ENCODE results near the gene LRRC36. TPM values are rescaled to one million over a fixed set of nuclear protein-coding genes. Genes with fewer than 3 reads are reported as not detected.

The LRRC36 gene
- polyA plus RNA-seq, 1 experiment, result not detected

DNA sequence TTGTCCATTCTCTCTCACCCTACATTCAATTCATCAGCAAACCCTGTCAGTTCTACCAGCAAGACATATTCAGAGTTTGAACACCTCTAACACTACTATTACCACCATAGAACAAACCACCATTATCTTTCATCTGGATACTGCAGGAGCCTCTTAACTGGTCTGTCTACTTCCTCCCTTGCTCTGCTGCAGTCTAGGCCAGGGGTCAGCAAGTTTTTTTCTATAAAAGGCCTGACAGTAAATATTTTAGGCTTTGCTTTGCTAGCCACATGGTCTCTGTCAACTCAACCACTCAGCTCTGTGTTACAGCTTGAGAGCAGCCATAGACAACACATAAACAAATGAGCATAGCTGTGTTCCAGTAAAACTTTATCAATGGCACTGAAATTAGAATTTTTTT is 13.9 kb upstream of the LRRC36 start:
- TF ChIP-seq, protein P1, sequence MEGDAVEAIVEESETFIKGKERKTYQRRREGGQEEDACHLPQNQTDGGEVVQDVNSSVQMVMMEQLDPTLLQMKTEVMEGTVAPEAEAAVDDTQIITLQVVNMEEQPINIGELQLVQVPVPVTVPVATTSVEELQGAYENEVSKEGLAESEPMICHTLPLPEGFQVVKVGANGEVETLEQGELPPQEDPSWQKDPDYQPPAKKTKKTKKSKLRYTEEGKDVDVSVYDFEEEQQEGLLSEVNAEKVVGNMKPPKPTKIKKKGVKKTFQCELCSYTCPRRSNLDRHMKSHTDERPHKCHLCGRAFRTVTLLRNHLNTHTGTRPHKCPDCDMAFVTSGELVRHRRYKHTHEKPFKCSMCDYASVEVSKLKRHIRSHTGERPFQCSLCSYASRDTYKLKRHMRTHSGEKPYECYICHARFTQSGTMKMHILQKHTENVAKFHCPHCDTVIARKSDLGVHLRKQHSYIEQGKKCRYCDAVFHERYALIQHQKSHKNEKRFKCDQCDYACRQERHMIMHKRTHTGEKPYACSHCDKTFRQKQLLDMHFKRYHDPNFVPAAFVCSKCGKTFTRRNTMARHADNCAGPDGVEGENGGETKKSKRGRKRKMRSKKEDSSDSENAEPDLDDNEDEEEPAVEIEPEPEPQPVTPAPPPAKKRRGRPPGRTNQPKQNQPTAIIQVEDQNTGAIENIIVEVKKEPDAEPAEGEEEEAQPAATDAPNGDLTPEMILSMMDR (IDR thresholded peaks at IDR 0.05; ENCODE audit: insufficient read depth, low read depth, low read length), result no peak
- no peak for DNase-seq (ENCODE audit: low read depth)
- ChIA-PET POLR2A (no interaction called here), CTCF (interaction anchor here (2.1 kb wide), 2 partner anchors 14 to 30 kb away, joined by 5 to 10 read pairs; partner anchors contain the start of genes KCTD19 and LRRC36)
- Histone ChIP-seq H3K36me3 (ENCODE audit: control insufficient read depth, insufficient read depth, low read length) (no peaks in the 10 kb centered on the region), H3K4me3 (ENCODE audit: low read depth, low read length) (no peak overlapping the region), H3K27me3 (ENCODE audit: control insufficient read depth, insufficient read depth, low read length) (no peaks in the 10 kb centered on the region)

DNA sequence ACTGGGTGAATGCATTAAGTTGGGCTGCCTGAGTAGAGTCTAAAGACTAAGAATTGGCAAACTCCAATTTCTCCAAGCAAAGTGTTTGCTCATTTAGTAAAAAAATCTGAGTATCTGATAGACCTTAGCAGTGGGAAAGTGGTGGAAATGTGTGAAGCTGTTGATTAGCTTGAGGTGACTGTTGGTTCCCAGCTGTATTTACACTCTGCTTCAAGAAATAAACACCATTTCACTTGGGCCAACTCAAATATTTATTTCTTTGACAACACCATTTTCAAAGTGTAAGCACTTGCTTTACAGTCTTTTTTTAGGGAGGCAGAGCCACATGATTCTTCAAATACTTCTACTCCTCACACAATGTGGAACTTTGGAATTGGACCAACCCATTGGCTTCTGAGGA is 8.8 kb upstream of the LRRC36 start:
- TF ChIP-seq, protein P1 (IDR thresholded peaks at IDR 0.05; ENCODE audit: insufficient read depth, low read depth, low read length), result no peak
- ChIA-PET CTCF (interaction anchor here (1.0 kb wide), 1 partner anchor 57 kb away, joined by 3 read pairs; no protein-coding TSS in a partner anchor), POLR2A (no interaction called here)
- DNase-seq (ENCODE audit: low read depth), result no peak
- Histone ChIP-seq H3K4me3 (ENCODE audit: low read depth, low read length) (no peak overlapping the region), H3K36me3 (ENCODE audit: control insufficient read depth, insufficient read depth, low read length) (no peaks in the 10 kb centered on the region), H3K27me3 (ENCODE audit: control insufficient read depth, insufficient read depth, low read length) (peaks cover 7% of the 10 kb centered on the region; the same call in 1 of the 2 replicates)

DNA sequence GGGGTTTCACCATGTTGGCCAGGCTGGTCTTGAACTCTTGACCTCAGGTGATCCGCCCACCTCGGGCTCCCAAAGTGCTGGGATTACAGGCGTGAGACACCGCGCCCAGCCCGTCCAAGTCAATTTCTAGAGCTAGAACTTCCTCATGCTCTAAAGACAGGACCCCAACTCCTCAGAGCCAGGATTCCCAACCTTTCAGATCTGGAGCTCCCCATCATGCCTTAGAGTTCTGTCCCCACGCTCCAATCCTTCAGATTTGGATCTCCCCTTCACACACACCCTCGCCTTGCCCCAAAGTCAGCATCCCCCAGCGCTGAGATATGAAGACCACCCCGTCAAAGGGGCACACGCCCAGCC is 522 bp upstream of the LRRC36 start:
- ChIA-PET POLR2A (no interaction called here), CTCF (interaction anchor here (0.7 to 2.8 kb wide), 10 partner anchors 13 to 153 kb away, joined by 3 to 12 read pairs (median 6); no protein-coding TSS in a partner anchor)
- TF ChIP-seq, protein P1 (IDR thresholded peaks at IDR 0.05; ENCODE audit: insufficient read depth, low read depth, low read length), result no peak
- H3K4me3 ChIP-seq (ENCODE audit: low read depth, low read length), result peak overlapping the region; percentile 48
- DNase-seq (ENCODE audit: low read depth), result no peak
- peaks cover 9% of the 10 kb centered on the region for H3K27me3 ChIP-seq (ENCODE audit: control insufficient read depth, insufficient read depth, low read length)
- no peaks in the 10 kb centered on the region for H3K36me3 ChIP-seq (ENCODE audit: control insufficient read depth, insufficient read depth, low read length)

DNA sequence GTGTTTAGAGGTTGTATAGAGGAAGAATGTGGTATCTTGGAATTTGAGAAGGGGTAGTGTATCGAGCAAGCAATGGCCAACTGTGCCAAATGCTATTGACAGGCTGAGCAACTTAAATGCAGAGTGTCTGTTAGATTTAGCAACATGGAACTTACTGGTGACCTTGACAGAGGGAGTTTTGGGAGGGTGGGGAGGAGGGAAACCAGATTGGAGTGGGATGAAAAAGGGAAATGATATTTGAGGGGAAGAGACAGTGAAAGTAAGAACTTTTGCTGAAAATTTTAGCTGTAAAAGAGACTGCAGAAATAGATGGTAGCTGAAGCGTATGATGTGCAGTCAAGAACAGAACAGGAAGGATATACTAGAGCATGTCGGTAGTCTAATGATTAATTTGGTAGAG is 1.1 kb downstream of the LRRC36 start:
- Histone ChIP-seq H3K4me3 (ENCODE audit: low read depth, low read length) (no peak overlapping the region), H3K36me3 (ENCODE audit: control insufficient read depth, insufficient read depth, low read length) (no peaks in the 10 kb centered on the region), H3K27me3 (ENCODE audit: control insufficient read depth, insufficient read depth, low read length) (peaks cover 9% of the 10 kb centered on the region)
- TF ChIP-seq, protein P1 (IDR thresholded peaks at IDR 0.05; ENCODE audit: insufficient read depth, low read depth, low read length), result no peak
- POLR2A ChIA-PET, result no interaction called here
- DNase-seq (ENCODE audit: low read depth), result no peak
- CTCF ChIA-PET, result interaction anchor here (0.6 to 2.8 kb wide), 6 partner anchors 13 to 285 kb away, joined by 3 to 10 read pairs (median 4); no protein-coding TSS in a partner anchor

DNA sequence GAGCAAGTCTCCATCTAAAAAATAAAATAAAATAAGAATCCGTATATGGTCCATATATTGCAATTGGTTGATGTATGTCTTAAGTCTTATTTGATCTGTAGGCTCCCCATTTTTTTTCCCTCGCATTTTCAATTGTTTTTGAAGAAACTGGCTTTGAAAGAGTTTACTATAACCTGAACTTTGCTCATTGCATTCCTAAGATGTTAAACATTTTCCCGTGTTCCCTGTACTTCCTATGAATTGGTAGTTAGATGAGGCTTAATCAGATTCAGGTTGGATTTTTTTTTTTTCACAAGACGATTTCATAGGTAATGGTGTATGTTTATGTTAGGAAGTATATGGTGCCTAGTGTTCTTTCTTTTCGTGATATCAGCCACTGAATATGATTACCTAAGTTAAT is 3.3 kb downstream of the LRRC36 start:
- Histone ChIP-seq H3K4me3 (ENCODE audit: low read depth, low read length) (no peak overlapping the region), H3K27me3 (ENCODE audit: control insufficient read depth, insufficient read depth, low read length) (peaks cover 6% of the 10 kb centered on the region), H3K36me3 (ENCODE audit: control insufficient read depth, insufficient read depth, low read length) (no peaks in the 10 kb centered on the region)
- POLR2A ChIA-PET, result no interaction called here
- CTCF ChIA-PET, result interaction anchor here (0.9 to 1.8 kb wide), 2 partner anchors 9 to 50 kb away, joined by 4 read pairs; partner anchors contain the start of gene PLEKHG4
- TF ChIP-seq, protein P1 (IDR thresholded peaks at IDR 0.05; ENCODE audit: insufficient read depth, low read depth, low read length), result no peak
- DNase-seq (ENCODE audit: low read depth), result no peak
